Sciatic nerve (tissue), 2 donors: ENCODE measurements around the gene ABTB2. TPM values are rescaled to one million over a fixed set of nuclear protein-coding genes. Genes with fewer than 3 reads are reported as not detected.
A peak's percentile ranks its signal among the peaks of the same experiment; 100 is the strongest.

Source experiments
- ATAC-seq: fragments of 200-7000 bp; cut with Tn5 transposase; one replicate; pipeline ENCODE4 v1.9.1; 2020; ENCODE audit warnings: mild to moderate bottlenecking, moderate library complexity
- DNase-seq: peaks from one replicate; pipeline ENCODE4 v3.0.0-alpha.2; 2020; ENCODE audit warnings: low spot score
- intact Hi-C: fragments of 100-400 bp; cut with DNase I; formaldehyde crosslinking; loops from one replicate; pipeline ENCODE4 v1.14.2; 2022
- total RNA-seq: library from RNA; stranded (reverse); fragmentation: NEBNext Ultra II Directional; extraction: Animal tissue kit (Norgen Biotek cat#: 25700); gene quantifications from one replicate; pipeline ENCODE4 v1.2.1, GENCODE V29; 2021
- donor health status: DM: no; HTN: no; CAD: no.
- donor health status: DM: no; HTN: no; CAD: no.

ABTB2 gene
- total RNA-seq, 1 donor from 2014 or later: 10.5 TPM

GRCh38 chr11:34364102-34364501 is 6.3 kb upstream of the ABTB2 start:
- no peak for DNase-seq
- intact Hi-C loops: loop anchor here (5.0 kb wide), 1 partner anchor 367 kb away; no protein-coding TSS in a partner anchor
- no peak for ATAC-seq

- DNase-seq: no peak
- ATAC-seq: no peak
- intact Hi-C loops: loop anchor here (5.0 kb wide), 1 partner anchor 366 kb away; no protein-coding TSS in a partner anchor
Measured at GRCh38 chr11:34363363-34364084, 5.7 kb upstream of the ABTB2 start.

GRCh38 chr11:34360046-34360445 is 2.2 kb upstream of the ABTB2 start:
- intact Hi-C loops: loop anchor here (5.0 kb wide), 1 partner anchor 363 kb away; no protein-coding TSS in a partner anchor
- ATAC-seq (no peak), DNase-seq (no peak)

DNA sequence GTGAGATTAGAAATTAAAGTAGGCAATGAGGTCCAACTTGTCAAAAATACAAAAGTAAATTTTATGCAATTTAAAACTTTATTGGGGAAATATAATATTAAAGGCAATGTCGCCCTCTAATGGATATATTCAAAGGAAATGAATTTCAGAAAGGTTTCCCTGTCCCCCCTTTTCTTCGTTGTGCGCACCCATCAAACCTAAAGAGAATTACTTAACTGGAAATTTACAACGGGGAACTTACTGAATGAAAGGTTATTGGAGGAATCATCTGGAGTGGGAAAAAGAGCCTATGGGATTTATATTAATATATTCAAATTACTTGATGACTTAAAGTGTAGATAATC is 1.7 kb upstream of the ABTB2 start:
- ATAC-seq: no peak

DNA sequence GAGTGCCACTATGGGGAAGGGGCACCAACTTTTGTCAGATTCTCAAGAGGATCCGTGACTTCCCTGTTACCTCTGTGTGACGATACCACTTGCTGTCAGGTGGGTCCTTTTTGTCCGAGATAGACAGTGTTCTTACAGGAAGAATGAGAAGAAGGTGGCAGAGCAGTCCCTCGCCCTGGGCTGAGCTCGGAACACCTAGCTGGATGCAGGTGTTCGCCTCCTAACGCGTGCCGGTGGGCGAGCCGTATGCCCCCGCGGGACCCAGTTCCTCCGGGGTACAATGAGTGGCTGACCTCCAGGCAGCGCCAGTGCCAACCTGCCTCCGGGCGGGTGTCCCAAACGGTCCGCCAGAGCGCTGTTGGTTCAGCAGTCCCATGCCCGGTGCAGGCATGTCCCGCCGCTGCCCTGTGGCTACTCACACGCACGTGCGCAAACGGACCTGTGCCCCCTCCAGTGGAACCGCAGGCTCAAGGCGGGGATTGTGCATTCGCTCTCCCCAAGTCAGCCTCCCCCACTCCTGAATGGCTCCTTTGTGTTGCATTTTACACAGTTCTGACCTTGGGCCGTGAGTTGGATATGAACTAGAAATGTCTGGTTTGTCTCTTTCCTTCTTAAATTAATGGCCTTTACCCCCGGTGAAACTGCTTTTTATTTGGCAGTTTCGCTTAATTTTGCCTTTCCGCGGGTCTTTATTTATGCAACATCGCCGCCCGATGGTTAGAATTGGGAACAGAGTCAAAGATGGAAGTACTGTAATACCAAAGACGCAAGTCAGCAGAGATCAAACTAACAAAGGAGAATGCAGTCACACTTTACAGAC is 1.1 kb upstream of the ABTB2 start:
- intact Hi-C loops: loop anchor here (2.0 kb wide), 1 partner anchor 184 kb away; no protein-coding TSS in a partner anchor
- DNase-seq (peak; percentile 84), ATAC-seq (peak; percentile 85)

More for the DNA sequence above, 1.7 kb upstream of the ABTB2 start:
- DNase-seq: no peak
- intact Hi-C loops: loop anchor here (2.0 kb wide), 1 partner anchor 185 kb away; no protein-coding TSS in a partner anchor

DNA sequence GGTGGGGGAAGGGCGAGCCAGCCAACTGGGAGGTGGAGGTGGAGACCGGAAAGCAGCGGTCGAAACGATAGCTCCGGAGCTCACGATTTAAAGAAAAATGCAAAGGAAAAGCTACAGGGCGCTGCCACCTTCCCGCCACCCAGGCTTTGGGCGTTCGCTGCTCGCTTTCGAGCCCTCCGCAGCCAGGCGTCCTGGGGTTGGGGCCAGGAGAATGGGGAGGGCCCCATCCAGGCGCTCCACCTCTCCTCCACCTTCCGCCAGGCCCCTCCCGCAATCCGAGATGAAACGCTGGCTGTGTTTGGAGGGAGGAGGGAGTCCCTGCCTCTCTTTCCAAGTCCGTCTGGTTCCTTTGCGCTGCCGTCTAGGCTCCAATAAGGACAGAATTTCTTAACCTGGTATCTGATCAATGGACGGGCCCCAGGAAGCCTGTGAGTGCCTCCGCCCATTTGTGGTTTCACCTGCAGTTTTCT is 483 bp upstream of the ABTB2 start:
- ATAC-seq: peak; percentile 75
- intact Hi-C loops: loop anchor here (2.0 kb wide), 1 partner anchor 183 kb away; no protein-coding TSS in a partner anchor

DNA sequence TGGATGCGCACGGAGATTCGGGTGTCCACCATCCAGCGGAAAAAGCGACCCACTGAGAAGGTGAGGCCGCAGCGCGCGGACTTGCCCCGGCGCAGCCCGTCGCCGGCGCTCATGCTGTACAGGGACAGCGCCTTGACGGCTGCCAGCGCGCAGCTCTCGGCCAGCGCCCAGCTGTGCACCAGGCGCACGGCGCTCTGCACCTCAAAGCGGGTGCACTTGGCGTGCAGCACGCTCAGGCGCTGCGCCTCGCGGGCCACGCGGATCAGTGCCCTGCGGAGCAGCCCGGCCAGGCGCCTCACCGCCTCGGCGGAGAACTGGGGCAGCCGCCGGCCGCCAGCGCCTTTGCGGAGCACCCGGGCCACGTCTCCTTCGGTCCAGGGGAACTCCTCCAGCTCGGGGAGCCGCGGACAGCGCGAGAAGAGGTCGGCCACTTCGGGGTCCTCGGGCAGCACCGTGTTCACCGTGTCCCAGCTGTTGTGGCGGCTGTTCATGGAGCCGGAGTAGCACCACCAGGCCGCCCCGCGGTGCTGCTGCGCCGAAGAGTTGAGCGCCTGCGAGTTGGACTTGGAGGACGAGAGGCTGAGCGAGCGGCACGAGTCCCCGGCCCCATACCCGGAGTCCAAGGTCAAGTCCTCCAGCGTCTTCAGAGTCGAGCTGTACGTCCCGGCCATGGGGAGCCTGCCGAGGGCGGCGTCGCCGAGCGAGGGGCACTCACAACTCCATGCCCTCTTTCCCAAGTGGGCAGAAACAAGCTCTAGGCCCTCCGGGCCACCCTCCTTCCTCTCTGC is 703 bp downstream of the ABTB2 start:
- intact Hi-C loops: no loop called here
- ATAC-seq (peak; percentile 9), DNase-seq (peak; percentile 78)

More for the DNA sequence above, 483 bp upstream of the ABTB2 start:
- DNase-seq: peak; percentile 79

DNA sequence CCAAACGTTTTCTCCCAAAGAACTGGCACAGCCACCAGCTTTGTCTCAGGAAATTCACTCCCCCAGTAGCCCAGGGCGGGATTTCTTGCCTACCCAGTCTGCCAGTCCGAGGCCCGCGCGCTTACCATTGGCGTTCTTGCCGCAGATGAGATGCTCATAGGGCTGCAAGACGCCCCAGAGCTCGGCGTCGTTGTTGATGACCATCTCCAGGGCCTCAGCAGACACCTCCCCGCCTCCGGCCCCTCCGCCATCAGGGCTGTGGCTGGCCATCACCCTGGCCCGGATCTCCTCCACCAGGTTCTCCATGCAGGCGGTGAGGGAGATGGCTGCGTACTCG is 1.3 kb downstream of the ABTB2 start:
- ATAC-seq: no peak
- intact Hi-C loops: no loop called here
- peak; percentile 64 for DNase-seq

GRCh38 chr11:34356130-34356529 is 1.7 kb downstream of the ABTB2 start:
- ATAC-seq (no peak), DNase-seq (no peak)
- intact Hi-C loops: no loop called here

DNA sequence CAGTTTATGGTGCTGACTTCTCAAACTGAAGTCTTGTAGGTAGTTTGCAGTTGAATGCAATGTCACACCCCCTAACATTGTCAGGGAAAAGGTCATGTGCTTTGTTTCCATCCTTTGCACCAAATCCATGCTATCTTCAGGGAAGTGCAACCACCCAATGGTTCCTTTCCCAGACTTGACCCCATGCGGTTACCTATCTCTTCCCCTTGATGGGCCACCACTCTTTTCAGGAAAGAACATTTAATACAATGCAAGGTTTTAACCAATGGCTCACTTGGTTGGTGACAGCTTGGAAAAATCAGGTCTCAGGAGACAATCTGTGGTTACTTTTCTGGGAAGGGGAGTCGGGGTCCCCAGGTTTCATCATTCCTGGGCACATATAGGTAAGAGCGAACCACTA is 2.1 kb downstream of the ABTB2 start:
- intact Hi-C loops: no loop called here
- ATAC-seq (no peak), DNase-seq (no peak)

GRCh38 chr11:34354782-34355181 is 3.0 kb downstream of the ABTB2 start:
- intact Hi-C loops: no loop called here
- ATAC-seq: no peak

DNA sequence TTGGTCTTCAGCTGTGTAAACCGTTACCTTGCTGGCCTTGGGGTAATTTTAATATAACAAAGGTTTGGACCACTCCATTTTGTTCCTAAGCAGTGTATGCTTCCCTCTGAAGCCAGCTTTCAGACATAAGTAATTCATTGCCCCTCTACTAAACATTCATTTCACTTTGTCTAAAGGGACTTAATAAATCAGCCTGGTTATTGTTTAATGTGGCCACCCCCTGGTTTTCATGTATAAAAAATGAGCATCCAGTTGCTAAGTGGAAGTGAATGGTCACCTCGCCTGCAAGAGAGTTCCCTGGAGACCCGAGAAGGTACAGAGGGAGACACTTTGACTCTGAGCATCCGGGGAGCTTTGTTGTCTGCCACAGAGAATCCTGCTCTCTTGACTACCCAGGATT is 3.9 kb downstream of the ABTB2 start:
- DNase-seq: no peak
- ATAC-seq: no peak
- intact Hi-C loops: no loop called here

More at GRCh38 chr11:34354782-34355181, 3.0 kb downstream of the ABTB2 start:
- DNase-seq: no peak

DNA sequence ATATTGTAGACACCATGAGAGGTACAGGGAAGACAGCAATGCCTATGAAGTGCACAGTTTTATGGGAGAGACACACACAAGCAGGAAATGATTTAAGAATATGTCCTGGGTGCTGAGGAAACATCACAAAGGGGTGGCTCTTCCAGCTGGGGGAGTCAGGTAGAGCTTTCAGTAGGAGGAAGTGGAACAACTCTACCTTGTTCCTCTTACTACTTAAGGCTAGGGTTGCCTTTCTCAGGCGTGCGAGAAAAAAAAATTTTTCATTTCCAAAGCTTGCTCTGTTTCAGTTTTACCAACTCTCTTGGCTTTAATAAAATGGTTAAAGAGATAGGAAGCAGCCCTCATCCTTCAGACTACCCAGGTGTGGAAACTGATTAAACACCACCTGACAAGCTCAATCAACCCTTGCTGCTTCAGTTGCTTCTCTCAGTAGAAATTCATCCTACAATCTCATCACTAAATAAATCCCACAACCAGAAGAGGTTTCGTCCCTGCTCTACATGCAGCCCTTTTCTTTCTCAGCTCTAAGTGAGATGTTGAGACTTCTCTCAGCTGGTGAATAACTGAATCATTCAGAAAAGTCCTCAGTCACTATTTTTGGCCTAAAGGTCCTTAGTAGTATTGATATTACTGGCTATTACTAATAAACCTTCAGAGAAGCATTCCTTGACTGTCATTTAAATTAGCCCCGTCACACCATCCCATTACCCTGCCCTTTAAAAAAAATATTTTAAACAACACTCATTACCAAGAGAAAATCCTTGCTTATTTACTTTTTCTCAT is 5.9 kb downstream of the ABTB2 start:
- ATAC-seq: no peak
- DNase-seq: no peak
- intact Hi-C loops: no loop called here

- intact Hi-C loops: no loop called here
- ATAC-seq (no peak), DNase-seq (no peak)
Measured at GRCh38 chr11:34351051-34351450, 6.8 kb downstream of the ABTB2 start.

DNA sequence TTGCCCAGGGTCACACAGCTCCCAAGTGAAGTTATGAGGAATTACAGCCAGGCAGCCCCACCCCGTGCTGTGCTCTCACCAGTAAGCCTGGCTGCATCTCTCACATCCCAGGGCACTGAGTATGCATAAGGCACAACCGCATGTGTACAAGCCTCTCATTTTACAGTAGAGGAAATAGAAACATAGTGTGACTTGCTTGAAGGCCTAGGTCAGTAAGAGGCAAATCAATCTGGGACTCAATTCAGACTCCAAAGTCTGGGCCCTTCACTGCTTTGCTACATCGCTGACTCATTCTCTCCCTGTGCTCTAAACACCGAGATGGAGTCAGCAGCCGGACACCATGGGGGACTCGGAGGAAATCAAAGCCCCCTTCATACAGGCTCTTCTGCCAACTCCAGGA is 7.9 kb downstream of the ABTB2 start:
- intact Hi-C loops: no loop called here
- DNase-seq: no peak
- ATAC-seq: no peak

DNA sequence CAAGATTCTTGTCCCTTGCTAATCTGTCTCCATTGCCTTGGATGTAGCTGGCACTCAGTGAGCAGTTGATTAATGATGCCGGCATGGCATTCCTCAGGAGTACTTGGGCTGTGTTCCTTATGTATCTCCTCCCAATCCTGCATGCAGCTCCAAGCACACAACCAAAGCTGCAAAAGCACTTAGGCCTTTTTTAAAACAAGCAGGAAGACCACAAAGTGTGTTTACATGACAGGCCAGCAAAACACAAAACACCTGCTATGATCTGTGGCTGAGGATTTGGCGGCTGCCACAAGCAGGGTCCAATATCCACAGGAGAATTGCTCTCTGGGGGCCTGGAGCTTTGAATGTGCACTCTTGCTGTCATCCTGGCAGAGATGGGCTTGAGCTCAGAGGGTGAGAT is 8.9 kb downstream of the ABTB2 start:
- intact Hi-C loops: no loop called here
- ATAC-seq: no peak
- no peak for DNase-seq

DNA sequence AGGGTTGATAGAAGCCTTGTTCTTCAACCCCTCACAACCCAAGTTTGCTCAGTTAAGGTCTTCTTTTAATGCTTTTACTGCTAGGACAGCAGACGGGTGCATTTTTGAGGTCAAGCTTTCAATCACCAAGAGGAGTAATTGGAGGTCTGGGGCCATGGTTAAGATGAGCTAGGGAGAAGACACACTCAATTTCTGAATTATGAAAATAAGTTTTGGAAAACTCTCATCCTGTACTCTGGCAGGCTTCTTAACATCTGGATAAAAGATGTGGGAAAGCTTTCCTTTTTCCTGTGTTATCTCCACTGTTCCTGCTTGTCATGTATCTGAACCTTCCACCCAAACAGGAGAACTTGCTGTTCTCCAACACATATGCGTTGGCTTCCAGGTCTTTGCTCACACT is 9.7 kb downstream of the ABTB2 start:
- ATAC-seq (peak; percentile 49), DNase-seq (no peak)
- intact Hi-C loops: no loop called here

DNA sequence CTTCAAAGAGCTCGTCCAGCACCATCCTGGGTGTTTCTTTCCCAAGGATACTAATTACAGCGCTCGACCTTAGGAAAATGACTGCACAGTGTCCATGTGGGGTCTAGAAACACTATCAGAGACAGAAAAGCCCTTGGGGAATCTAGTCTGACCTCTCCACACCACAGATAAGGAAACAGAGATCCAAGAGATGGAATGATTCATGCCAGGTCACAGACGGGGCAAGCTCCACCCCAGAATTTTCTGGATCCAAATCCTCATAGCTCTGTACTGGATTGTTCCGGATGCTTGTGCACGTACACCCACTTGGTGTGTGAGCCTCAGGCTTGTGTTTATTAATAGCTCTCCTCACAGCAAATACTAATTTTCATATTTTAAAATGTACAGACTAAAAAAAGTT is 11.3 kb downstream of the ABTB2 start:
- ATAC-seq: peak; percentile 81
- no peak for DNase-seq
- intact Hi-C loops: no loop called here
